Upper lobe of left lung (tissue), 6 donors: Measurements from ENCODE around the gene ADAMTS19. TPM values are rescaled to one million over a fixed set of nuclear protein-coding genes. Genes with fewer than 3 reads are reported as not detected.

ENCODE experiments used
- ATAC-seq, 2 donors: fragments of 200-7000 bp; cut with Tn5 transposase; one replicate each; pipeline ENCODE4 v1.9.1; 2022; ENCODE audit warnings: mild to moderate bottlenecking in 2 of 2, moderate library complexity in 2 of 2; ENCODE audit not compliant: low FRiP score in 2 of 2
- DNase-seq, 2 donors: peaks; one replicate each; pipeline ENCODE4 v3.0.0-alpha.2; 2019 to 2020
- H3K27ac ChIP-seq, 4 donors: fragments of 200-600 bp; sonication (generic); one replicate each; pipeline ENCODE4 v1.5.1; 2016 to 2019
- H3K27me3 ChIP-seq, 4 donors: fragments of 200-600 bp; sonication (generic); one replicate each; pipeline ENCODE4 v1.5.1; 2017 to 2019
- H3K36me3 ChIP-seq, 4 donors: fragments of 200-600 bp; sonication (generic); one replicate each; pipeline ENCODE4 v1.5.1; 2016 to 2019
- H3K4me1 ChIP-seq, 4 donors: fragments of 200-600 bp; sonication (generic); one replicate each; pipeline ENCODE4 v1.5.1; 2018 to 2019
- H3K4me3 ChIP-seq, 4 donors: fragments of 200-600 bp; sonication (generic); one replicate each; pipeline ENCODE4 v1.5.1; 2017 to 2019; ENCODE audit warnings: mild to moderate bottlenecking in 2 of 4, moderate library complexity in 1 of 4
- H3K9me3 ChIP-seq, 4 donors: fragments of 200-600 bp; sonication (generic); one replicate each; pipeline ENCODE4 v1.5.1; 2018 to 2019
- CTCF ChIP-seq, 6 experiments: fragments of 450-650 bp in 4 of 6; fragments of 200-600 bp in 2 of 6; sonication (generic) in 2 of 6; IDR thresholded peaks; one replicate each; pipeline ENCODE4 v1.5.1; 2016 to 2019; ENCODE audit warnings: antibody characterized with exemption in 6 of 6
- EP300 ChIP-seq, 4 donors: sonication (generic); formaldehyde crosslinking; IDR thresholded peaks; one replicate each; pipeline ENCODE4 v1.5.1; 2017; ENCODE audit warnings: antibody characterized with exemption in 4 of 4, control low read depth in 2 of 4
- POLR2A ChIP-seq, 4 donors: fragments of 450-650 bp; IDR thresholded peaks; one replicate each; pipeline ENCODE4 v1.5.1; 2016 to 2017; ENCODE audit warnings: antibody characterized with exemption in 4 of 4, mild to moderate bottlenecking in 2 of 4
- POLR2AphosphoS5 ChIP-seq, 2 donors: sonication (generic); formaldehyde crosslinking; IDR thresholded peaks; one replicate each; pipeline ENCODE4 v1.5.1; 2017; ENCODE audit warnings: antibody characterized with exemption in 2 of 2
- WGBS, 2 donors: methylation state at CpG; one replicate each; pipeline ENCODE4 v1.1.5; 2017 to 2018; 5-methylcytosine and 5-hydroxymethylcytosine counted together
- total RNA-seq, 6 donors: library from RNA; depleted of rRNA in 4 of 6; stranded (reverse); fragments of >200 nt in 4 of 6; gene quantifications; one replicate each; pipeline versions ENCODE4 v1.1.0 to v1.2.1, GENCODE V29; 2016 to 2021
- donor health status: DM: no; HTN: no; CAD: no; lungs with moderate emphysema.
- donor health status: DM: no; HTN: yes; CAD: no; lungs with severe emphysema.

ADAMTS19 gene
- total RNA-seq, 6 donors from 2014 or later, result 0.17 to 0.29 TPM; not detected in 4

DNA sequence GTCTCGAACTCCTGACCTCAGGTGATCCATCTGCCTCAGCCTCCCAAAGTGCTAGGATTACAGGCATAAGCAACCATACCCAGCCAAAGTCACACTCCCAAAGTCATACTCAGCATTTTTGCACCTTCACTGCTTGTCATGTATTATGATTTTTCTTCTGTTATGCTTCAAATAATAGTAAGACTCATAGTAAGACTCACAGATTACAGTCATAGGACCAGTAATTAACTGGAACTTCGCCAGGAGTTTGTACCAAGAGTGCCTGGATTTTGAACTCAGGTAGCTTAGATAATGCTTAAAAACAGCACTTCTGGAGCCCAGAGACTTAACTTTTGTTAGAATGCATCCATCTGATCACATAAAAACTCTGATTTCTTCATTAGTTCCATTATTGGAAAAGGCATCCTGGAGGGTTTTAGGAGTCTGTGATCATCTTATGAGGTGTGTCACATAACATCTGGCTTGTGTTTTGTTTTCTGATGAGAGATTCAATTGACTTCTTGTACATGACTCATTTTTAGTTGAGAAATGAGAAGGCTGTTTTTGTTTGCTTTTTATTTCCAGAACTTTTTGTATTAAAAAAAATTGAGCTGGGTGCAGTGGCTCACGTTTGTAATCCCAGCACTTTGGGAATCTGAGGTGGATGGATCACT lies 131.5 kb downstream of the ADAMTS19 start:
- no peak overlapping the region for H3K4me3 ChIP-seq
- H3K4me1 ChIP-seq, result no peaks in the 10 kb centered on the region
- no peaks in the 10 kb centered on the region for H3K9me3 ChIP-seq
- ATAC-seq (no peak), DNase-seq (no peak)
- no peaks in the 10 kb centered on the region for H3K27me3 ChIP-seq
- no peaks in the 10 kb centered on the region for H3K36me3 ChIP-seq
- WGBS, 2 donors, result 64 to 72% methylated on average over 3 of the region's 3 CpGs
- H3K27ac ChIP-seq, result no peak overlapping the region
- TF ChIP-seq POLR2AphosphoS5 (IDR thresholded peaks at IDR 0.05), result no peak
- TF ChIP-seq POLR2A (IDR thresholded peaks at IDR 0.05), result no peak
- no peak for TF ChIP-seq CTCF (IDR thresholded peaks at IDR 0.05)
- TF ChIP-seq EP300 (IDR thresholded peaks at IDR 0.05), result no peak

DNA sequence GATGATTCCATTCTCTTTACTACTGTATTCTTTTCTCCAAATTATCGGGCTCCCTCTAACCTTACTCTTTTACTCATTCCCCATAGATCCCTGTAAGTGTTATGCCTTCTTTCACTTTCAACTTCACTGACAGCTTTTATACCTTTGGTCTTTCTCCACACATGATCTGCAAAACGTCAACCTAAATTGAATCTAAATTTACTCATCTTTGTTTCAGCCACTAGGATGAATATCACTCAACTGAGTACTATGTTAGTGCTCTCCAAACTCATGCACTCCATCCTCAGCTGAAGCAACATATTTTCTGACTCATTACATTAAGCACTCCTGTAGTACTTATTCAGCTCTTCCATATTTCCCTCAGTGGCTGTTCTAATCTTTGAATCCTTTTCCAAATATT lies 133.4 kb downstream of the ADAMTS19 start:
- no peaks in the 10 kb centered on the region for H3K36me3 ChIP-seq
- H3K4me3 ChIP-seq, result no peak overlapping the region
- no peaks in the 10 kb centered on the region for H3K27me3 ChIP-seq
- no peak overlapping the region for H3K27ac ChIP-seq
- 70 to 76% methylated on average over 2 of the region's 2 CpGs for WGBS, 2 donors
- TF ChIP-seq POLR2AphosphoS5 (IDR thresholded peaks at IDR 0.05) (no peak), CTCF (IDR thresholded peaks at IDR 0.05) (no peak), POLR2A (IDR thresholded peaks at IDR 0.05) (no peak), EP300 (IDR thresholded peaks at IDR 0.05) (no peak)
- no peaks in the 10 kb centered on the region for H3K4me1 ChIP-seq
- no peak for ATAC-seq
- H3K9me3 ChIP-seq, result no peaks in the 10 kb centered on the region
- DNase-seq, result no peak

DNA sequence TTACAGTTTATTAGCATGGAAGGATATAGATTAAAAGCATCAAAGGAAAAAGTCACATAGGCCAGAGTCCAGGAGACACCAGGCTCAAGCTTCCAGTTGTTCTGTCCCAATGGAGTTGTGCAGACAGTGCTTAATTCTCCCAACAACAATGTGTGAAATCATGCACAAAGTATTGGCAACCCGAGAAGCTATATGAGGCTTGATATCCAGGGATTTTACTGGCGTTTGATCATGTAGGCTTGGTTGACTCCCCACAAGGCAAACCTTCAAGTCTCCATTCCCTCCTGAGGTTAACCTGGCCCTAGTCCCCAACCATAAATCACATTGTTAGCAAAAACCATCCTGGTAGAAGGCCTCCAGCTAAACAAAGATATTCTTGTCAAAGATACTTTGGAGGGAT lies 141.5 kb downstream of the ADAMTS19 start:
- no peak for ATAC-seq
- WGBS, 2 donors, result 82 to 92% methylated on average over 2 of the region's 2 CpGs
- Histone ChIP-seq H3K4me3 (no peak overlapping the region), H3K4me1 (no peaks in the 10 kb centered on the region), H3K27ac (no peak overlapping the region), H3K9me3 (no peaks in the 10 kb centered on the region), H3K27me3 (no peaks in the 10 kb centered on the region), H3K36me3 (no peaks in the 10 kb centered on the region)
- TF ChIP-seq EP300 (IDR thresholded peaks at IDR 0.05), result no peak
- no peak for TF ChIP-seq POLR2AphosphoS5 (IDR thresholded peaks at IDR 0.05)
- no peak for TF ChIP-seq POLR2A (IDR thresholded peaks at IDR 0.05)
- no peak for TF ChIP-seq CTCF (IDR thresholded peaks at IDR 0.05)
- DNase-seq, result no peak

DNA sequence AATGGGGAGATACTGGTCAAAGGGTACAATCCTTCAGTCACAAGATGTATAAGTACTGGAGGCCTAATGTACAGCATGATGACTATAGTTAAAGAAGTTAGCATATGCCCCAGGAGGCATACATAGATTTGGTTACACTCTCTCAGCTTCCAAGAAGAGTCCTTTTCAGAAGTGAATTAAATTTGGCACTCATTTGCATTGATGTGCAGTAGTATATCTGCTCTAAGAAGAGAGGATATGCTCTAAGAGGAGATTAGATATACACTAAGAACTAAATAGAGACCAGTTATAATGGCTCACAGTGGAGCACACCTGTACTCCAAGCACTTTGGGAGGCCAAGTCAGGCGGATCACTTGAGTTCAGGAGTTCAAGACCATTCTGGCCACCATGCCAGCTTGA lies 148.3 kb downstream of the ADAMTS19 start:
- DNase-seq (no peak), ATAC-seq (no peak)
- Histone ChIP-seq H3K27me3 (no peaks in the 10 kb centered on the region), H3K27ac (no peak overlapping the region), H3K36me3 (no peaks in the 10 kb centered on the region), H3K9me3 (no peaks in the 10 kb centered on the region), H3K4me3 (no peak overlapping the region), H3K4me1 (no peaks in the 10 kb centered on the region)
- WGBS, 2 donors, result 73 to 94% methylated on average over 1 of the region's 1 CpG
- TF ChIP-seq POLR2AphosphoS5 (IDR thresholded peaks at IDR 0.05), result no peak
- TF ChIP-seq POLR2A (IDR thresholded peaks at IDR 0.05), result no peak
- no peak for TF ChIP-seq EP300 (IDR thresholded peaks at IDR 0.05)
- no peak for TF ChIP-seq CTCF (IDR thresholded peaks at IDR 0.05)

DNA sequence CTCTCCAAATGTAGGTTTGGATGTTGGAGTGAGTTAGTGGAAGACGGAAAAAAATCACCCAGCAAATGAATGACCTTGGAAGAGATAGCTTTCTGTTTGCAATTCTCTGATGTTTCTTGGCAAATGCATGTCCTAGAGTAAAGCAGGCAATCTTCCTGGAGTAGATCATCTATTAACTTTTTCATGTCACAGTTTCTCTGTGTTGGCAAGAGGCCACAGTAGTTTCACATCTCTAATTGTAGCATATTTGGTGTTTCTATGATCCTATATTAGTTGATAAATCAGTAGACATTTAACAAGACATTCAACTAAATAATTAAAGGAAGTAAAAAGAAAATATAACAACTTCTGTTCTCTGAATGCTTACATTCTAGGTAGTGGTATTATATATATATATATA lies 149.6 kb downstream of the ADAMTS19 start:
- H3K4me1 ChIP-seq, result no peaks in the 10 kb centered on the region
- H3K4me3 ChIP-seq, result no peak overlapping the region
- no peaks in the 10 kb centered on the region for H3K36me3 ChIP-seq
- TF ChIP-seq CTCF (IDR thresholded peaks at IDR 0.05), result no peak
- DNase-seq (no peak), ATAC-seq (no peak)
- no peaks in the 10 kb centered on the region for H3K27me3 ChIP-seq
- H3K9me3 ChIP-seq, result no peaks in the 10 kb centered on the region
- WGBS, 2 donors, result 77 to 92% methylated on average over 1 of the region's 1 CpG
- no peak overlapping the region for H3K27ac ChIP-seq
